SK-N-SH (cell line): Measurements from ENCODE around the gene RPL27. TPM values are rescaled to one million over a fixed set of nuclear protein-coding genes. Genes with fewer than 3 reads are reported as not detected.

Experiments
- CTCF ChIA-PET: fragments of 300-600, 350-600 bp; formaldehyde crosslinking; extraction: SDS; loops from one replicate; lab custom pipeline; 2021; lab: Yijun Ruan, JAX
- POLR2A ChIA-PET: fragments of 350-600 bp; sonication (Branson Sonifier 250); formaldehyde crosslinking; extraction: SDS; loops from one replicate; lab custom pipeline; 2020; ENCODE audit warnings: antibody characterized with exemption, inconsistent platforms; lab: Yijun Ruan, JAX
- DNase-seq: peaks from one replicate; pipeline ENCODE4 v3.0.0; 2012
- H2AFZ ChIP-seq: fragments of 200-600 bp; sonication (generic); 2 replicates; pipeline ENCODE4 v1.8.1; 2016; ENCODE audit warnings: antibody characterized with exemption, mild to moderate bottlenecking, low read depth
- H3F3A ChIP-seq: fragments of 200-600 bp; sonication (generic); replicated peaks from 2 replicates; pipeline ENCODE3; 2016; ENCODE audit warnings: antibody characterized with exemption, mild to moderate bottlenecking; ENCODE audit not compliant: insufficient read depth
- H3K27ac ChIP-seq, 2 experiments: fragments of 200-500 bp in 1 of 2; fragments of 200-600 bp in 1 of 2; sonication (Bioruptor generic) in 1 of 2; sonication (generic), shearing (Covaris generic) in 1 of 2; 2 replicates each; pipeline versions ENCODE4 v1.5.1 to v1.6.1; 2014 to 2016; ENCODE audit warnings: low read depth in 2 of 2, inconsistent platforms in 1 of 2, low read length in 1 of 2, mild to moderate bottlenecking in 1 of 2, mixed read lengths in 1 of 2
- H3K27me3 ChIP-seq: fragments of 200-600 bp; sonication (generic), shearing (Covaris generic); 2 replicates; pipeline ENCODE4 v1.6.1; 2016; ENCODE audit warnings: mixed run types; ENCODE audit not compliant: insufficient read depth
- H3K36me3 ChIP-seq, 2 experiments: fragments of 200-500 bp in 1 of 2; fragments of 200-600 bp in 1 of 2; sonication (Bioruptor generic) in 1 of 2; sonication (generic) in 1 of 2; replicated peaks in 1 of 2; 2 replicates each; pipeline versions ENCODE3 to v1.5.1; 2014 to 2016; ENCODE audit warnings: low read length in 1 of 2, mild to moderate bottlenecking in 1 of 2; ENCODE audit not compliant: insufficient read depth in 2 of 2, control insufficient read depth in 1 of 2
- H3K4me1 ChIP-seq, 2 experiments: fragments of 200-500 bp in 1 of 2; fragments of 200-600 bp in 1 of 2; sonication (Bioruptor generic) in 1 of 2; sonication (generic), shearing (Covaris generic) in 1 of 2; 2 replicates each; pipeline versions ENCODE4 v1.5.1 to v1.6.1; 2014 to 2016; ENCODE audit warnings: low read depth in 1 of 2, low read length in 1 of 2, mixed run types in 1 of 2; ENCODE audit not compliant: insufficient read depth in 2 of 2, control insufficient read depth in 1 of 2
- H3K4me2 ChIP-seq: fragments of 200-600 bp; sonication (generic), shearing (Covaris generic); 2 replicates; pipeline ENCODE4 v1.6.1; 2017; ENCODE audit warnings: mixed run types
- H3K4me3 ChIP-seq, 2 experiments: fragments of 200-500 bp in 1 of 2; fragments of 200-600 bp in 1 of 2; sonication (Bioruptor generic) in 1 of 2; sonication (generic), shearing (Covaris generic) in 1 of 2; 2 replicates each; pipeline versions ENCODE4 v1.5.1 to v1.8.1; 2014 to 2016; ENCODE audit warnings: low read depth in 2 of 2, inconsistent platforms in 1 of 2, low read length in 1 of 2, mild to moderate bottlenecking in 1 of 2, mixed read lengths in 1 of 2, moderate library complexity in 1 of 2
- H3K79me2 ChIP-seq: fragments of 200-600 bp; sonication (generic); 2 replicates; pipeline ENCODE4 v1.8.1; 2017; ENCODE audit warnings: mild to moderate bottlenecking; ENCODE audit not compliant: insufficient read depth
- H3K9ac ChIP-seq: fragments of 200-600 bp; sonication (generic); 2 replicates; pipeline ENCODE4 v1.6.1; 2017; ENCODE audit warnings: mixed run types
- H3K9me2 ChIP-seq: fragments of 200-600 bp; sonication (generic); 2 replicates; pipeline ENCODE4 v1.6.1; 2017; ENCODE audit warnings: mixed run types
- H3K9me3 ChIP-seq: fragments of 200-600 bp; sonication (generic); 2 replicates; pipeline ENCODE4 v1.6.1; 2017; ENCODE audit warnings: mixed run types, mild to moderate bottlenecking, moderate library complexity
- H4K20me1 ChIP-seq: fragments of 200-600 bp; sonication (generic); 2 replicates; pipeline ENCODE4 v1.6.1; 2017; ENCODE audit warnings: mild to moderate bottlenecking, mixed run types; ENCODE audit not compliant: insufficient read depth
- CHD2 ChIP-seq: fragments of 150-350 bp; IDR thresholded peaks from 2 replicates; pipeline ENCODE4 v1.6.1; 2018; ENCODE audit warnings: low read length; ENCODE audit not compliant: partially characterized antibody
- ELF1 ChIP-seq: IDR thresholded peaks from 2 replicates; pipeline ENCODE4 v1.4.0; 2012
- EP300 ChIP-seq, 2 experiments: IDR thresholded peaks; 2 replicates each; pipeline versions ENCODE4 v1.4.0 to v1.6.1; 2012; ENCODE audit warnings: borderline replicate concordance in 1 of 2, low read depth in 1 of 2, low read length in 1 of 2
- EZH2phosphoT487 ChIP-seq: fragments of 200-600 bp; sonication (generic); IDR thresholded peaks from 2 replicates; pipeline ENCODE4 v1.6.1; 2017; ENCODE audit warnings: low read depth, mixed run types, mild to moderate bottlenecking, antibody characterized with exemption, moderate library complexity, borderline replicate concordance
- FOXJ3 ChIP-seq: sonication (generic); formaldehyde crosslinking; IDR thresholded peaks from 2 replicates; pipeline ENCODE4 v1.5.1; 2020; ENCODE audit warnings: mild to moderate bottlenecking, missing genetic modification reagents
- FOXM1 ChIP-seq: IDR thresholded peaks from 2 replicates; pipeline ENCODE4 v1.4.0; 2012; ENCODE audit warnings: low read depth, mild to moderate bottlenecking
- GABPA ChIP-seq: IDR thresholded peaks from 2 replicates; pipeline ENCODE4 v1.4.0; 2012; ENCODE audit warnings: low read depth, mild to moderate bottlenecking
- JUND ChIP-seq: IDR thresholded peaks from 2 replicates; pipeline ENCODE4 v1.4.0; 2012
- MAX ChIP-seq: IDR thresholded peaks from 2 replicates; pipeline ENCODE4 v1.4.0; 2012; ENCODE audit warnings: low read depth
- MEF2A ChIP-seq: IDR thresholded peaks from 2 replicates; pipeline ENCODE4 v1.4.0; 2012; ENCODE audit warnings: low read depth, borderline replicate concordance
- NFIC ChIP-seq: IDR thresholded peaks from 2 replicates; pipeline ENCODE4 v1.4.0; 2012; ENCODE audit warnings: borderline replicate concordance
- PBX3 ChIP-seq: IDR thresholded peaks from 2 replicates; pipeline ENCODE4; 2012
- RCOR1 ChIP-seq: fragments of 150-350 bp; IDR thresholded peaks from 2 replicates; pipeline ENCODE4 v1.6.1; 2017; ENCODE audit warnings: antibody characterized with exemption, low read length
- REST ChIP-seq: IDR thresholded peaks from 2 replicates; pipeline ENCODE4 v1.6.1; 2012; ENCODE audit warnings: mild to moderate bottlenecking, low read depth, low read length, moderate library complexity
- RFX5 ChIP-seq: IDR thresholded peaks from 2 replicates; pipeline ENCODE4 v1.6.1; 2012; ENCODE audit warnings: mild to moderate bottlenecking, improper control_type of control experiment, low read length
- RXRA ChIP-seq: IDR thresholded peaks from 2 replicates; pipeline ENCODE4 v1.4.0; 2012; ENCODE audit warnings: low read depth, mild to moderate bottlenecking, borderline replicate concordance
- SIN3A ChIP-seq: IDR thresholded peaks from 2 replicates; pipeline ENCODE4 v1.6.1; 2012; ENCODE audit warnings: low read depth, mild to moderate bottlenecking, low read length, moderate library complexity, borderline replicate concordance
- TEAD4 ChIP-seq: IDR thresholded peaks from 2 replicates; pipeline ENCODE4 v1.4.0; 2012; ENCODE audit warnings: mild to moderate bottlenecking, borderline replicate concordance; ENCODE audit not compliant: insufficient read depth
- USF1 ChIP-seq: IDR thresholded peaks from 2 replicates; pipeline ENCODE4 v1.4.0; 2012; ENCODE audit warnings: low read depth, borderline replicate concordance
- WGBS: methylation state at CpG from one replicate; pipeline ENCODE4 v1.1.6; 2017; ENCODE audit warnings: low lambda C conversion rate; 5-methylcytosine and 5-hydroxymethylcytosine counted together
- polyA plus RNA-seq, 3 experiments: library from polyadenylated mRNA; depleted of rRNA; stranded (reverse); fragments of >200 nt; gene quantifications; 2 replicates each; pipeline ENCODE4 v1.2.3, GENCODE V29; 2012

The RPL27 gene
- polyA plus RNA-seq, 1 of the 3 experiments (the other 2 are of a cell fraction), result 6,383 TPM

GRCh38 chr17:42997984-42998938 is at the start of gene RPL27 (continued):
- peak; percentile 21; the same call in 1 of the 2 replicates for TF ChIP-seq NFIC
- TF ChIP-seq MEF2A, result no peak
- peak; percentile 77 for TF ChIP-seq USF1
- TF ChIP-seq RXRA, result no peak
- peak; percentile 68; the same call in 1 of the 2 replicates for TF ChIP-seq TEAD4
- no peak for TF ChIP-seq FOXM1
- peak; percentile 70; the same call in 1 of the 2 replicates for TF ChIP-seq FOXJ3 (CRISPR knock-in tag)
- no peak; the same call in 1 of the 2 replicates for TF ChIP-seq REST
- TF ChIP-seq EZH2phosphoT487, result no peak

- no peak overlapping the region for H3K4me2 ChIP-seq
- no peaks in the 10 kb centered on the region for H3K4me1 ChIP-seq
- 97% methylated on average over 13 of the region's 13 CpGs for WGBS
- H3K9me2 ChIP-seq, result no peaks in the 10 kb centered on the region
- no peak overlapping the region for H3K4me3 ChIP-seq
- H3F3A ChIP-seq, result peaks cover 3% of the 10 kb centered on the region
- ChIA-PET POLR2A (interaction anchor here (1.0 kb wide), 1 partner anchor 48 kb away, joined by 3 read pairs; the partner anchor contains the start of gene RPL27), CTCF (interaction anchor here (1.1 kb wide), 1 partner anchor 13 kb away, joined by 3 read pairs; no protein-coding TSS in a partner anchor)
- no peak overlapping the region for H3K9ac ChIP-seq
- H3K27ac ChIP-seq, result no peak overlapping the region
- TF ChIP-seq SIN3A, result no peak
- TF ChIP-seq RCOR1, result no peak
- TF ChIP-seq PBX3, result no peak
- TF ChIP-seq MAX, result no peak
- TF ChIP-seq CHD2, result no peak
- TF ChIP-seq RFX5, result no peak
- TF ChIP-seq ELF1, result no peak
- no peak for TF ChIP-seq EP300 (IDR thresholded peaks at IDR 0.05; ENCODE audit: borderline replicate concordance in 1 of 2, low read depth in 1 of 2, low read length in 1 of 2)
- TF ChIP-seq JUND, result no peak
- no peak for TF ChIP-seq GABPA
- peaks cover 19 to 39% of the 10 kb centered on the region in 2 experiments for H3K36me3 ChIP-seq
- no peaks in the 10 kb centered on the region for H3K9me3 ChIP-seq
- no peak overlapping the region for H2AFZ ChIP-seq
- H4K20me1 ChIP-seq, result no peaks in the 10 kb centered on the region
- no peaks in the 10 kb centered on the region for H3K79me2 ChIP-seq
- DNase-seq, result no peak
- H3K27me3 ChIP-seq, result no peaks in the 10 kb centered on the region
These were observed 48.0 kb upstream of the RPL27 start for GRCh38 chr17:42950044-42950783.
